ENCODE data around the gene AGER. TPM values are rescaled to one million over a fixed set of nuclear protein-coding genes. Genes with fewer than 3 reads are reported as not detected.

AGER gene
- total RNA-seq, 1 donor from 2014 or later: 25.7 TPM

GRCh38 chr6:32156891-32157290, 27.2 kb downstream of the AGER start:
- Mint-ChIP-seq H3K27me3 (ENCODE audit: low read depth) (no peaks in the 10 kb centered on the region), H3K9me3 (no peaks in the 10 kb centered on the region), H3K27ac (ENCODE audit: unreplicated experiment) (no peak overlapping the region), H3K4me1 (peaks cover 37% of the 10 kb centered on the region), H3K36me3 (ENCODE audit: low read depth) (peaks cover 14% of the 10 kb centered on the region), H3K4me3 (no peak overlapping the region)
- DNase-seq (ENCODE audit: low read depth, low spot score): no peak
- TF ChIP-seq, protein P1, sequence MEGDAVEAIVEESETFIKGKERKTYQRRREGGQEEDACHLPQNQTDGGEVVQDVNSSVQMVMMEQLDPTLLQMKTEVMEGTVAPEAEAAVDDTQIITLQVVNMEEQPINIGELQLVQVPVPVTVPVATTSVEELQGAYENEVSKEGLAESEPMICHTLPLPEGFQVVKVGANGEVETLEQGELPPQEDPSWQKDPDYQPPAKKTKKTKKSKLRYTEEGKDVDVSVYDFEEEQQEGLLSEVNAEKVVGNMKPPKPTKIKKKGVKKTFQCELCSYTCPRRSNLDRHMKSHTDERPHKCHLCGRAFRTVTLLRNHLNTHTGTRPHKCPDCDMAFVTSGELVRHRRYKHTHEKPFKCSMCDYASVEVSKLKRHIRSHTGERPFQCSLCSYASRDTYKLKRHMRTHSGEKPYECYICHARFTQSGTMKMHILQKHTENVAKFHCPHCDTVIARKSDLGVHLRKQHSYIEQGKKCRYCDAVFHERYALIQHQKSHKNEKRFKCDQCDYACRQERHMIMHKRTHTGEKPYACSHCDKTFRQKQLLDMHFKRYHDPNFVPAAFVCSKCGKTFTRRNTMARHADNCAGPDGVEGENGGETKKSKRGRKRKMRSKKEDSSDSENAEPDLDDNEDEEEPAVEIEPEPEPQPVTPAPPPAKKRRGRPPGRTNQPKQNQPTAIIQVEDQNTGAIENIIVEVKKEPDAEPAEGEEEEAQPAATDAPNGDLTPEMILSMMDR (conservative IDR thresholded peaks at IDR 0.05): no peak

GRCh38 chr6:32154514-32155161, 29.4 kb downstream of the AGER start:
- DNase-seq (ENCODE audit: low read depth, low spot score): peak; percentile 41
- H3K9me3 Mint-ChIP-seq: no peaks in the 10 kb centered on the region
- peak overlapping the region; percentile 100 for H3K4me3 Mint-ChIP-seq
- peaks cover 14% of the 10 kb centered on the region for H3K36me3 Mint-ChIP-seq (ENCODE audit: low read depth)
- peak overlapping the region; percentile 100 for H3K27ac Mint-ChIP-seq (ENCODE audit: unreplicated experiment)
- H3K27me3 Mint-ChIP-seq (ENCODE audit: low read depth): no peaks in the 10 kb centered on the region
- TF ChIP-seq, protein P1 (conservative IDR thresholded peaks at IDR 0.05): peak; percentile 67
- H3K4me1 Mint-ChIP-seq: peaks cover 46% of the 10 kb centered on the region

GRCh38 chr6:32153564-32154513, 30.2 kb downstream of the AGER start, which contains the start of gene PPT2:
TSS of gene PPT2 (plus strand) at chr6:32154141. CDS start at chr6:32154595, 454 bp downstream.
- DNase-seq (ENCODE audit: low read depth, low spot score): peak; percentile 80
- H3K9me3 Mint-ChIP-seq: no peaks in the 10 kb centered on the region
- H3K4me1 Mint-ChIP-seq: peaks cover 46% of the 10 kb centered on the region
- H3K27me3 Mint-ChIP-seq (ENCODE audit: low read depth): no peaks in the 10 kb centered on the region
- peak within 1 kb of the TSS; percentile 100 for H3K27ac Mint-ChIP-seq (ENCODE audit: unreplicated experiment)
- TF ChIP-seq, protein P1 (conservative IDR thresholded peaks at IDR 0.05): peak; percentile 47
- H3K36me3 Mint-ChIP-seq (ENCODE audit: low read depth): peaks cover 15% of the 10 kb centered on the region
- H3K4me3 Mint-ChIP-seq: peak within 1 kb of the TSS; percentile 100

GRCh38 chr6:32152769-32153563, 31.1 kb downstream of the AGER start:
- H3K9me3 Mint-ChIP-seq: no peaks in the 10 kb centered on the region
- peaks cover 10% of the 10 kb centered on the region for H3K36me3 Mint-ChIP-seq (ENCODE audit: low read depth)
- H3K27me3 Mint-ChIP-seq (ENCODE audit: low read depth): no peaks in the 10 kb centered on the region
- peak; percentile 32 for DNase-seq (ENCODE audit: low read depth, low spot score)
- peaks cover 47% of the 10 kb centered on the region for H3K4me1 Mint-ChIP-seq
- H3K27ac Mint-ChIP-seq (ENCODE audit: unreplicated experiment): peak overlapping the region; percentile 97
- TF ChIP-seq, protein P1 (conservative IDR thresholded peaks at IDR 0.05): no peak
- H3K4me3 Mint-ChIP-seq: peak overlapping the region; percentile 100
